Measurements from ENCODE around the gene CFAP251.

The CFAP251 gene

DNA sequence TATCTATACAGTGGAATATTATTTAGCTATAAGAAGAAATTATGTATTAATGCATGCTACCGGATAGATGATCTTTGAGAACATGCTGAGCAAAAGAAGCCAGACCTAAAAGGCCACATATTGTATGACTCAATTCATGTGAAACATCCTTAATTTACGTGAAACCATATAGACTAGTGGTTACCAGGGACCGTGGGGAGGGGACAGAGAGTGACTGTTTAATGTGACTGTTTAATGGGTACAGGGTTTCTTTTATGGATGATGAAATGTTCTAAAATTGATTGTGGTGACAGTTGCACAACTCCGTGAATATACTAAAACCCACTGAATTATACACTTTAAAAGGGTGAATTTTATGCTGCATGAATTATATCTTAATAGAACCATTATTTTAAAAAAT, 94.7 kb downstream of the CFAP251 start:
- DNase-seq (ENCODE audit: extremely low read depth, low read depth) = no peak

DNA sequence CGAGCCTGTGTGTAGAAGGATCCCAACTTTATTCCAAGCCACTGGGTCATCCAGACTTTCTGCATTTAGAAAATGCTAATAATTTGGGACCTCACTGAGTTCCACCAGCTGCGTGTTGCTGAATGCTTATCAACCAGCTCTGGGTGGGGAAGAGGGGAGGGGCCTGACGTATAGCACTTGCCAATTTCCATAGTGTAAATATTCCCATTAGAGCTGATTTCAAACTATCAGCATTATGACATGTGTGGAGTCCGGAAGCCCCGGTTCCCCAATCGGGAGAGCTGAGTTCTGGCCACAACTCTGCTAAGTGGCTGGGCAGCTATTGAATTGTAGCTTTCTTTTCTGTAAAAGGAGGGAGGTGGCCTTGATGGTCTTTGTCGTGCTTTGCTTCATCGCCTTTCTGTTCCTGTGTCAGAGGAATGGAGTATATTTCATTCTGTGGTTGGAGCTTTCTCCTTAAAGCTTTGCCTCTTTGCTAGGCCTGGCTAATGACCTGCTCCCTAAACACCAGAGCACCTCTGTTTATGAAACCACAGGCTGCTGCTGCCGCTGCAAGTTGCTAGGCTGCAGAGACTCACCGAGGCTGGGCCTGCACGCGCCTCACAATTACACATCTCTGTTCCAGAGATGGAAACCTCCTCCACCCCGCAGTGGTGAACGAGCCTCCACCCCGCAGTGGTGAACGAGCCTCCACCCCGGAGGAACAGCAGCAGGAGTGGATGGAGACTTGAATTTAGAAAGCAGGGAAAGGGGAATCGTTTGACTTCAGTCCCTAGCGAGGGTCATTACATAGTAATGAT, 95.6 kb downstream of the CFAP251 start:
- no peak for DNase-seq (ENCODE audit: extremely low read depth, low read depth)
- TF ChIP-seq, protein P1, sequence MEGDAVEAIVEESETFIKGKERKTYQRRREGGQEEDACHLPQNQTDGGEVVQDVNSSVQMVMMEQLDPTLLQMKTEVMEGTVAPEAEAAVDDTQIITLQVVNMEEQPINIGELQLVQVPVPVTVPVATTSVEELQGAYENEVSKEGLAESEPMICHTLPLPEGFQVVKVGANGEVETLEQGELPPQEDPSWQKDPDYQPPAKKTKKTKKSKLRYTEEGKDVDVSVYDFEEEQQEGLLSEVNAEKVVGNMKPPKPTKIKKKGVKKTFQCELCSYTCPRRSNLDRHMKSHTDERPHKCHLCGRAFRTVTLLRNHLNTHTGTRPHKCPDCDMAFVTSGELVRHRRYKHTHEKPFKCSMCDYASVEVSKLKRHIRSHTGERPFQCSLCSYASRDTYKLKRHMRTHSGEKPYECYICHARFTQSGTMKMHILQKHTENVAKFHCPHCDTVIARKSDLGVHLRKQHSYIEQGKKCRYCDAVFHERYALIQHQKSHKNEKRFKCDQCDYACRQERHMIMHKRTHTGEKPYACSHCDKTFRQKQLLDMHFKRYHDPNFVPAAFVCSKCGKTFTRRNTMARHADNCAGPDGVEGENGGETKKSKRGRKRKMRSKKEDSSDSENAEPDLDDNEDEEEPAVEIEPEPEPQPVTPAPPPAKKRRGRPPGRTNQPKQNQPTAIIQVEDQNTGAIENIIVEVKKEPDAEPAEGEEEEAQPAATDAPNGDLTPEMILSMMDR (IDR thresholded peaks at IDR 0.05; ENCODE audit: low read depth, low read length) = no peak

More for the DNA sequence above, 94.7 kb downstream of the CFAP251 start:
- TF ChIP-seq, protein P1 (IDR thresholded peaks at IDR 0.05; ENCODE audit: low read depth, low read length) = no peak

DNA sequence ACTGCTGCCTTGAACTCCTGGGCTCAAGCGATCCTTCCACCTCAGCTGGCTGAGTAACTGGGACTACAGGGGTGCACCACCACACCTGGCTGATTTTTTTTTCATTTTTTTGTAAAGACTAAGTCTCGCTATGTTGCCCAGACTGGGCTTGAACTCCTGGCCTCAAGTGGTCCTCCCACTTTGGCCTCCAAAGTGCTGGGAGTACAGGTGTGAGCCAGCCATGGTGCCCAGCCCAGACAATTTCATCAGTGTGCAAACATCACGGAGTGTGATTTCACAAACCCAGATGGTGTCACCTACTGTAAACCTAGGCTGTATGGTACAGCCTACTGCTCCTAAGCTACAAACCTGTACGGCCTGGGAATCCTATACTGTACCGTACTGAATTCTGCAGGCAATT, 96.4 kb downstream of the CFAP251 start:
- DNase-seq (ENCODE audit: extremely low read depth, low read depth) = no peak
- TF ChIP-seq, protein P1 (IDR thresholded peaks at IDR 0.05; ENCODE audit: low read depth, low read length) = no peak

DNA sequence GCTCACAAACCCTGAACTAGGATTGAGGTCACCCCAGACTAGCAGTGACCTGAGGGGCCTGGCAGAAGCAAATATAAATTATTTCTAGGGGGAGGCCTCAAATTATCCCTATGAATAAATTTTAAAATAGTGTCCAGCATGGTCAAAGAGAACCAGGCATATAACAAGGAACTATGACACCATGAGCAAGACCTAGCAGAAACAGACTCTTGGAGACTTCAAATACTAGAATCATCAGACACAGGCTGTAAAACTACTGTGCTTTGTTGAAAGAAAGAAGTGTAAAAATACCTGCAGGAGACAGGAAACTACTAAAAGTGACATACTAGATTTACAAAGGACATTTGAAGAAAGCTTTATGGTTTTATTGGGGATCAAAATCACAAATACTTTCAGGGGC, 100.1 kb downstream of the CFAP251 start:
- DNase-seq (ENCODE audit: extremely low read depth, low read depth) = no peak
- TF ChIP-seq, protein P1 (IDR thresholded peaks at IDR 0.05; ENCODE audit: low read depth, low read length) = no peak

DNA sequence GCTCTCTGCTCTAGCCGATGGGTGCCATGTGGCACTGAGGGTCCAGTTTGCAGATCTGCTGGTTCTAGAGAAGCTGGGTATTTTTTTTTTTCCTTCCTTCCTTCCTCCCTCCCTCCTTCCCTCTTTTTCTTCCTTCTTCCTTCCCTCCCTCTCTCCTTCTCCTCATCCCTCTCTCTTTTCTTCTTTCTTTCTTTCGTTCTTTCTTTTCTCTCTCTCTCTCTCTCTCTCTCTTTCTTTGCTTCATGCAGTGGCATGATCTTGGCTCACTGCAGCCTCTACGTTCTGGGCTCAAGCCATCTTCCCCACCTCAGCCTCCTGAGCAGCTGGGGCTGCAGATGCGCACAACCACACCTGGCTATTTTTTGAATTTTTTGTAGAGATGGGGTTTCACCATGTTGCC, 100.5 kb downstream of the CFAP251 start:
- DNase-seq (ENCODE audit: extremely low read depth, low read depth) = no peak

DNA sequence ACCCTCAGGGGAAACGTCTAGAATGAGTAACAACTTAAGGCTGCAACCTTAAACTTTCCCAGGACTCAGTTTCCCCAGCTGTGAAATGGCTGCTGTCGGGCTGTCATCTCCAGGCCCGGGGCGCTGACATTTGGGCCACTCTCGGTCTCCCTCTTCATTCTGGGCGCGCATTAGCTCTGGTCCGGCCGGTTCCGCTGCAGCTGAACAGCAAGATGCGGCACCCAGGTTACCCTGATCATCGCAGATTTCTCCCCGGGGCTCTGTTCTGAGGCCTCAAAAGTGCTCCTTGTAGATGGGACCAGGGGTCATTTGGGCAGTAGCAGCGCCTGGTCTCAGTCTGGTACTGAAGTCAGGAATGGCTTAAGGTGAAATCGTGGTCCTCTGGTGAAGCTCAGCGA, 102.4 kb downstream of the CFAP251 start:
- TF ChIP-seq, protein P1 (IDR thresholded peaks at IDR 0.05; ENCODE audit: low read depth, low read length) = no peak
- no peak for DNase-seq (ENCODE audit: extremely low read depth, low read depth)

More for the DNA sequence above, 100.5 kb downstream of the CFAP251 start:
- TF ChIP-seq, protein P1 (IDR thresholded peaks at IDR 0.05; ENCODE audit: low read depth, low read length) = no peak

DNA sequence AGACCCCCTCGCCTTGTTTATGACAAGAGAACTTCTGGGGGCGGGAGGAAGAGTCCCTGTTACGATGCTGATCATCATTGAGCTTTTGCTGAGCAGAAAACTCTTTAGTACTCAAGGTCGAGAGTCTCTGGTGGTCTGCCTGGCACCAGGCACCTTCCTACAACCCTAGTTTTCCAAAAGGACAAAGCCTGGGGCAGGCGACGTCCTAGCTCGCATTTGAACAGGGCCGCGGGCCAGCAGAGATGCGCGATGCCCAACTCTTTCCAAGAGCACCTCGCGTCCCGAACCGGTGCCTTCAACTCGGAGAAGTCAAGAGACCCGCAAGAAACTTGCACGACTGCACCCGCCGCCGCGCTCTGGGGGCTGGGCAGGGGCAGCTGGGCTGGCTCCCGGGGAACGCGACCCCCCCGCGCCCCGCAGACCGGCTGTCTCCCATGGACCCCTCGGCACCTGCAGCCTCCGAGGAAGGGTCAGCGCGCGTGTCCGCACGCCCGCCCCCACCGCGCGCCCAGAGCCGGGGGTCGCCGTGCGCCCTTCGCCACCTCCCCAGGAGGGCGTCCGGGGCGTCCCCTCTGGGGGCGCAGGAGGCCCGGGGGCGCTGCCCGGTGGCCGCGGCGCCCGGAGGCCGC, 102.9 kb downstream of the CFAP251 start:
- no peak for DNase-seq (ENCODE audit: extremely low read depth, low read depth)
- TF ChIP-seq, protein P1 (IDR thresholded peaks at IDR 0.05; ENCODE audit: low read depth, low read length) = no peak

Measured in AG09319 (cell line).